HG02571 (cell line): ENCODE results near the gene ZNF699.
"Not testable (repeated sequence)": the region's sequence is repeated elsewhere in the genome, so short reads cannot be mapped to it uniquely, and the experiment has no call there.

ENCODE experiments used
- ATAC-seq: cut with Tn5 transposase; IDR thresholded peaks from one replicate; pipeline ENCODE4 v1.9.1; 2021; ENCODE audit warnings: mild to moderate bottlenecking, moderate library complexity; ENCODE audit not compliant: unreplicated experiment

Gene ZNF699

DNA sequence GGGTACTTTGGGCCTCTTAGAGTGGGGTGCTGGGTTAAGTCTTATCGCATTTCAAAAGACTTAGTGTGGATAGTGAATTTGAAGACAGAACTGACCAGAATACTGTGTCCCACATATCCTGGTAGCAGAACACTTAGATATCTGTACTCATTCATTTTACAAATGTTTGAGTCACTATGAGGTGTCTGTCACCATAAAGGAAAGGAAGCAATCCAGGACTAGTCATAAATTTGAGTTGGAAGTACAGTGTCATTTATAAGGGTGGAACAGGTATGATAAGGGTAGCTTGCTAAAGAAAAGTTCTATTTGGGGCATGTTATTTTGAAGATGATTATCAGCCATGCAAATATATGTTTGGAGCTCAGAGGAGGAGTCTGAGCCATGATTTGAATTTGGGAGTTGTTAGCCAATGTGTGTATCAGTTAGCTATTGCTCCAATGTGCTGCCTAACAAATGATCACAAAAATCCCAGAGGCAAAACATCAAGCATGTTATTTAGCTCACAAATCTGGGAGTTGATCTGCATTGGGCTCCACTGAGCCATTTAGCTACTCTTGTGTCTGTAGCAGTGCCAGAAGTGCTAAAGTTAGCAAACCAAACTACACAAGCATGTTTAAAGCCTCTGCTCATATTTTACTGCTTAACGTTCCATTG, 20.3 kb downstream of the ZNF699 start:
- no peak for ATAC-seq

DNA sequence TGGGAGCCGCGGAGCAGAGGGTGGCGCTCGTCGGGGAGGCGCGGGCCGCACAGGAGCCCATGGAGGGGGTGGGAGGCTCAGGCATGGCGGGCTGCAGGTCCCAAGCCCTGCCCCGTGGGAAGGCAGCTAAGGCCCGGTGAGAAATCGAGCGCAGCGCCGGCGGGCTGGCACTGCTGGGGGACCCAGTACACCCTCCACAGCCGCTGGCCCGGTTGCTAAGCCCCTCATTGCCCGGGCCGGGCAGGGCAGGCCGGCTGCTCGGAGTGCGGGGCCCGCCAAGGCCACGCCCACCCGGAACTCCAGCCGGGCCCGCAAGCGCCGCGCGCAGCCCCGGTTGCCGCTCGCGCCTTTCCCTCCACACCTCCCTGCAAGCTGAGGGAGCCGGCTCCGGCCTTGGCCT, 26.2 kb downstream of the ZNF699 start:
- not testable (repeated sequence) for ATAC-seq

DNA sequence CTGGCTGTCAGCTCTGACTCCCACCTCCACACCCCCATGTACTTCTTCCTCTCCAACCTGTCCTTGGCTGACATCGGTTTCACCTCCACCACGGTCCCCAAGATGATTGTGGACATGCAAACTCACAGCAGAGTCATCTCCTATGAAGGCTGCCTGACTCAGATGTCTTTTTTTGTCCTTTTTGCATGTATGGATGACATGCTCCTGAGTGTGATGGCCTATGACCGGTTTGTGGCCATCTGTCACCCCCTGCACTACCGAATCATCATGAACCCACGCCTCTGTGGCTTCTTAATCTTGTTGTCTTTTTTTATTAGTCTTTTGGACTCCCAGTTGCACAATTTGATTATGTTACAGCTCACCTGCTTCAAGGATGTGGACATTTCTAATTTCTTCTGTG, 58.4 kb downstream of the ZNF699 start:
- ATAC-seq, result no peak

DNA sequence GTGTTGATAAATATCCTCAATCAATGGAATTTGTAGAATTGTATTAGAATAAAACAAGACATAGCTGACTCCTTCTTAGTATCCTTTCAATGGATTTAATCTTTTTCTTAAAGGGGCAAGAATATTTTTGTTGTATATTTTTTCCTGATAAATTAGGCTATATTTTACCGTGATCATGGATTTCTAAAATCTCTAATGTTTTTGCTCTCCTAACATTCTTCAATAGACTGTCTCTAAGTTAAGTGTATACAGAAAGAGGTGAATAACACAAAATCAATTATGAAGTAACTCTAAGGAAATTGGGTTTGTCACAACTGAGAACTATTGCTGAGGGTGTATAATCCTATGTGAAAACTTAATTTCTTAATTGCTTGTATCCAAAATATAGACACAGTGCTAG, 59.0 kb downstream of the ZNF699 start, which contains the start of gene OR7E24:
Gene OR7E24 (plus strand): TSS at position 301 of the 400 bp plus-strand sequence. CDS start 114 bp downstream, outside the sequence.
- ATAC-seq, result no peak
